ENCODE data around the gene DTNA.
"Not testable (repeated sequence)": the region's sequence is repeated elsewhere in the genome, so short reads cannot be mapped to it uniquely, and the experiment has no call there.

The DTNA gene

DNA sequence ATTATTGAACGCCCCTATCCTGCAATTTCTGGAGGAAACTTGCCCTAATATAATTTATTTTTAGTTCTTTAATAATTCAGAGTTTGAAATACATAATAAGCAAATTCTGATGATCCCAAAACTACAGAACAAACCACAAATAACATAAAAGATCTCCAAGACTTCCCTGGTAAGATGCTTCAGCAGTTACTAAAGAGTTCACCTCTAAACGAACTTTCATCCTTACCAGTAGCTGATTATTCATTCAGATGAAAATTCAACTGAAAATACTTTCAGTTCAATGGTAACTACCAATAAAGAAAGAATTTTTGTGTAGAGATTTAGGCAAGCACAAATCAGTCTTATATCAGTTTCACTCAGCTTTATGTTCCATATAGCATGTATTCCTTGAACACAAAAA is 201.0 kb downstream of the DTNA start:
- no peak for DNase-seq

DNA sequence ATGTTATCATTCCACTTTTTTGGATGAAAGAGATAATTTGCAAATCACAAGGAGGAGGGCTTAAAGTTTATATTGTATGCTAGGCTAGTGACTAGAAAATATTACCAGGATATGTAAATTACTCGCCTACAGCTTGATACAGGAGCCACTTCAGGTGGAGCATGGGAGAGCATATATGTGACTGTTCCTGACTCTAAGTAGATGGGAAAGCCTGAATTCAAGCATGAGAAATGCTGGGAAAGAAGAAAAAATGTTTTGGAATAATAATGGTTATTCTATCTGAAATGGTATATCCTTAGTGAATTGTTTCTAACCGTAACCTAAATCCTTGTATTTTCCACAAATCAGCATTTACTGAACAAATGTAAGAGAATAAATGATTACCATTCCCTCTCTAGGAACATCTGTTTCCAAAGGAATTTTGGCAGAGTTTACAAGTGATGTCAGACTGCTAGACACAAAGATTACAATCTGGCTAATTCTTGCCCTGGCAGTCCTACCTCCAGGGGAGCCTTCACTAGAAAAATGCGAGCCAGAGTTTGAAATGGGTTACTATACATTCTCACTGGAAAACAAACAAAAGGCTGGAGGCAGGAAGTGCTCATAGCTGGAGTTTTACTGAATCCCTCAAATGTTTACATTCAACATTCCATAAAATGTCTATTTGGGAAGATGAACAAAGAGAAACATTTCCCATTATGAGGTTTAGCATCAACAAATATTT is 201.7 kb downstream of the DTNA start:
- no peak for DNase-seq

DNA sequence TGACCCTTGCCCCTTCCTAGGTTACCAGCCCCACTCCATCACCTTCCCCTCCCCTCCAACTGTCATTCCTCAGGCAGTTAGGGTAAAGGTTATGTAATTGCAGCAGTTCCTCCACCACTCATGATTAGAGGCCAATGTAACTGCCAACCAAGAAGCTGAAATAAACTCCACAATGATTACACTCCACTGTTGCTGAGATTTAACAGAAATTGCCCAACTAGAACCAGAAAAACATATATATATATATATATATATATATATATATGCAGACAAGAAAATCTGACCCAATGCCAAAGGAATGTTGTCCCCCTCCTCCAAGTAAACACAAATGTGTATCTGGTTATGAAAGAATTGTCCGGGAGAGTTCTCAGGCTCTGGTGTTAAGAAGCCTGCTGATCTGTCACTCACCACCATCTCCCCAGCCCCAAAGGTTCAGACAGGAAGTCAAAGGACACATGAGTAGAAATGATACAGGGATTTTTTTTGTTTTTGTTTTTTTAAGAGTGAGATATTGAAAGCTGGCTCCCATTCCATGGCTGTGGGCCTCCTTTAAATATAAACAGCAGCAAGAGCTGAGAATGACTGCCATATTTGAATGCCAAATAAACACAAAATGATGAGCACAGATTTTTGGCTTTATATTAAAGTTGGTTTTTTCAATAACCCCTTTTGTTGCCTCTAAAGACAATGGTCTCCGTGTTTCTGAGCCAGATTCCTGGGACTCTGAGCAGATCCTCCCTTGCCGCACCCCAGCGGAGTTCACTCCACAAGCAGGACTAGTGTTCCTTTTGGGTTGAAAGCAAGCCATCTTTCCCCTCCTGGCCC is 204.0 kb downstream of the DTNA start:
- DNase-seq = no peak

DNA sequence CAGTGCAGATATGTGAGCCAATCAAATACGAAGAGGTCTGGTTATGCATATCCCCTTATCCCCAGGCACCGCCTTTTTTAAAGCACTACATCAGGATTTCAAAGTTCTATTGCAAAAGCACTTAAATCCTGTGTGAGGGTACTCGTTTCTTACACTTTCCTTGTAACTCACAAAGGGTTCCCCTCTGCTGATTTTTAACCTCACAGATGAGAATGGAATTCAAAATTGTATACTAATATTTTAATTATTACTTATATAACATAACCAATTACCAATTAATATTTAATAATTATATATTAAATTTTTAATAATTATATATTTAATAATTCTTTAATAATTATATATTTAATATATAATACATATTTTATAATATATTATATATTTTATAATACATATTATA is 204.9 kb downstream of the DTNA start:
- DNase-seq = no peak

DNA sequence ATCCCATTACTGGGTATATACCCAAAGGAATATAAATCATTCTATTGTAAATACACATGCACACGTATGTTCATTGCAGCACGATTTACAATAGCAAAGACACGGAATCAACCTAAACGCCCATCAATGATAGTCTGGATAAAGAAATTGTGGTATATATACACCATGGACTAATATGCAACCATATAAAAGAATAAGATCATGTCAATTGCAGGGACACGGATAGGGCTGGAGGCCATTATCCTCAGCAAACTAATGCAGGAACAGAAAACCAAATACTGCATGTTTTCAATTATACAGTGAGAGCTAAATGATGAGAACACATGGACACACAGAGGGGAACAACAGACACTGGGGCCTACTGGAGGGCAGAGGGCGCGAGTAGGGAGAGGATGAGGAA is 206.4 kb downstream of the DTNA start:
- DNase-seq = not testable (repeated sequence)

DNA sequence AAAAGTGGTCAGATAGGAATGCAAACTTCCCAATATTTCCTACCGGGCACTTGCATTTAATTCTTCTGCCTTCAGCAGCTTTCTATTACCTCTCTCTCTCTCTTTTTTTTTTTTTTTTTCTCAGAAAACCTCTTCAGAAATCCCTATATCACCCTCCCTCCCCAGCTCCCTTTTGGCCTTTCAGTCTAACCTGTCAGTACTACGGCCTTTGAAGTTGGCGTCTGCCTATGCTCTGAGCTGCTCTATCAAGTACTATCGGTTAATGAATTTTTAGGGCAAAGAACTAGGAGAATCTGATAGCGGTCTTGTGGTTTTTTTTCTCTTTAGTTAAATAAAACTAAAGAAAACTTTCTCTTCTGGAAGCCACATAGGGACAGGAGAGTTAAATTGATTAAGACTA is 208.8 kb downstream of the DTNA start:
- no peak for DNase-seq

DNA sequence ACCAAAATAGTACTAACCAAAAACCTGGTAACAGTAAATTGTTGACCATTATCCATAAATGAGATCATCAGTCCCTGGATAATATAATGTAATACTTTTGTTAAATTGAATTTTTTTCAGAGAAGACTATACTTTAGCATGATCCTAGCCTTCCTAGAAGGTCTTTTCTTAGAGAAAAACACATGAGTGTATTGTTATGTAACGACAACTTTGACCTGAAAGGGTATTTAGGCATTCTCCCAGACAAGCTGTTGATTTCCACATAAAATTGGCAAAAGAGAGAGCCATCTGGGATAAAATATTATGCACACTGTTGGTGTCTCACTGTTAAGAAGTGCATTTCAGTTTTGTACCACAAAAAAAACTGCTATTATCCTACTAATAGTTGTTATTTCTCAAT is 211.1 kb downstream of the DTNA start:
- DNase-seq = no peak

DNA sequence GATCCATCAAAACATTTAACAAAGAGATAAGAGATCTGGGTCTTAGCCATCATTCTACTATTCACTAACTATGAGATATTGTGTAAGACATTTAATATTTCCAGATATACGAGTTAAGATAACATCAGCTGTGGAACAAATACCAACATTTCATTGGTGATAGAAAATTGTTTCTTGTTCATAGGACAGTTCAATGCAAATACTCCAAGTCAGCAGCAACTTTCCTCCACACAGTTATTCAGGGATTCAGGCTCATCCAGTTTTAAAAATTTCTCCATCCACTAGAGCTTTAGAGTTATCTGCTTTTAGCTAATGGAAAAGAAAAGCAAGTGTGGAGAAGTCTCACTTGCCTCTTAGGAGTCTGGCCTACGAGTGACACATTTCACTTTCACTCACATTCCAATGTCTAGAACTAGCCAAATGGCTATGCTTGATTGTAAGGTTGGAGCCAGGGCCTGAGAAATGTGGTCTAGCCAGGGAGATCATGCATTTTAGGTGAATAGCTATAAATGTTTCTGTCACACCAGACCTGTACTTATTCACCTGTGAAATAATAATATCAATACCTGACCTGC is 211.8 kb downstream of the DTNA start:
- no peak for DNase-seq

DNA sequence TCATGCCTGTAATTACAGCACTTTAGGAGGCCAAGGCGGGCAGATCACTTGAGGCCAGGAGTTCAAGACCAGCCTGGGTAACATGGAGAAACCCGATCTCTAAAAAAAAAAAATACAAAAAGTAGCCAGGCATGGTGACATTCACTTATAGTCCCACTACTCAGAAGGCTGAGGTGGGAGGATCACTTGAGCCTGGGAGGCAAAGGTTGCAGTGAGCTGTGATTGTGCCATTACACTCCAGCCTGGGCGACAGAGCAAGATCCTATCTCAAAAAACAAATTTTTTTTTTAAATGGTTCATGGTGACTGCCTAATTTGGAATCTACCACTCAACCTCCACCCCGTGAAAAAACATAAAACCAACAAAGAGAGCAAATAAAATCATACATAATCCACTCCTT is 212.5 kb downstream of the DTNA start:
- DNase-seq = not testable (repeated sequence)

DNA sequence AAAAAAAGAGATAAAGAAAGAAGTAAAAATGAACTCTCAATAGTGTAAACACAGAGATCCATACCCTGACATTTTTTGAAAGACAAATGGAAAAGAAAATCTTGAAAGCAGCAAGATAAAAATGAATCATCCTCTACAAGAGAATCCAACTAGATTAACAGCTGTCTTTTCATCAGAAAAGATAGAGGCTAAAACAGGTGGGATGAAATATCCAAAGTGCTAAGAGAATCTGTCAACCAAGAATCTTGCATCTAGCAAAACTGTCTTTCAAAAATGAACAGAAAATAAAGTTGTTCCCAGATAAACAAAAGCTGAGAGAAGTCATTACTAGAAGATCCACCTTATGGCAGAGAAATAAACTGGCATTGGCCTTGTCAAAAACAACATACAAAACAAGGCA is 213.8 kb downstream of the DTNA start:
- no peak for DNase-seq

DNA sequence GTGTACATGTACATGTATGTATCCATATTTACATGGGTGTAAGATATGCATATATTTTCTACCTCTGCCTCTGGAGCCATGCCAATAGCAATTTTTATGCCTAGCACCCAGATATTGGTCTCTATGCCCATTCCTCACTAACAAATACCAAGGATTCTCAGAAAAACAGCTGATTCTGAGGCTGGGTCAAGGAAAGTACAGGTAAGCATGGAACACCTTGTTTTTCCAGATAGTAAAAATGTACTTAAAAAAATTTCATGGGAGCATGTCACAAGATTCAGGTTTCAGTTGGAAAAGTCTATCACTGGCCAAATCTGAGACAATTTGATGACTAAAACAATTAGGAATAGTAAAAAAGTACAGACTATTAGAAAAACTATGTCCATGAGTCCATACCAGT is 216.6 kb downstream of the DTNA start:
- DNase-seq = no peak

DNA sequence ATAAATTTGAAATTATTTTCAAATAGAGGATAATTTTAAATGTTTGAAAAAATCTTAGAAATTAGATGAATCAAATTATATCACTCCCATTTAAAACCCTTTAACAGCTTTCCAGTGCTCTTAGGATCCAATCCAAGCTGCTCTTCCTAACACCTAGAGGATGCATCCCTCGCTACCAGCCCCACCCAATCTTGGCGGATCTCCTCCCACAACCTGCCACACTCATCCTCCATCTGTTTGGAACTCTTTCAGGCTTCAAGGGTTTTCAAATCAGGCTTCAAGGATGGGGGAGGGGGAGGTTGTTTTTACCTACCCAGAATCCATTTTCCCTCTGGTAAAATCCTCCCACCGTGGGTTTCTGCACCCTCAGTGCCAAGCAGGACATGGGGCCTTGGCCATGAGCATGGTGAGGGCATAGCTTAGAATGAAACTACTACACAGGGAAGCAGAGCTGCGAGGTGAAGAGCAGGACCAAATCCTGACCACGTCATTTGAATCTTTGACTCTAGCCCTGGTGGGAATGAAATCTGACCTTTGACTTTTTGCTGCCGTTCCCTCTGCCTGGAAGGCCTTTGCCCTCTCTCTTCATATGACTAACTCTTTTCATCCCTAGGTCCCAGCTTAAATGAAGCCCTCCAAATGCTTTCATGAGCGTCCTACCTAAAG is 218.1 kb downstream of the DTNA start:
- DNase-seq = no peak

DNA sequence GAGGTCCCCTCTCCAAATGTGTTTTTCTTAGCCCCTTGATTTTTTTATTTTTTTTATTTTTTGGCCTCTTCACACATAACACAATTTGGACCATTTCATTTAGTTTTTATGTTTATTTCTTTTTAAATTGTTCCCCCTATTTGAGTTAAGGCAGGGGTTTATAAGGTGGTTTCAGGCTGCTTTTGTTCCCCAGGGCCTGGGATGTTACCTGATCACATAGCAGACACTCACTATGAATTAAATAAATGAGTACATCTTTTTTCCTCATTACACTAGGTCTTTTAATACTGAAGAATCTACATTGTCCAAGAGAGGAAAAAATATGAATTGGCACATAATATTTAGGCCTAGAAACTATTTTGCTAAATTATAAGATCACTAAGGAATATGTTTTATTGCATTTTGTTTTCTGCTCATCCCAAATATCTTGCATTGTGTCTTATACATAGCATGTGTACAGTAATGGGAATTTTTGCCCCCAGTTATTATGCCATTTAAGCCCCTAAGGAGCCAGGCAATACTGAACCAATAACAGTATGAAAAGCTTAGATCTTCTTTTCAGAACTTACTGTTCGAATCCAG is 218.7 kb downstream of the DTNA start:
- no peak for DNase-seq

DNA sequence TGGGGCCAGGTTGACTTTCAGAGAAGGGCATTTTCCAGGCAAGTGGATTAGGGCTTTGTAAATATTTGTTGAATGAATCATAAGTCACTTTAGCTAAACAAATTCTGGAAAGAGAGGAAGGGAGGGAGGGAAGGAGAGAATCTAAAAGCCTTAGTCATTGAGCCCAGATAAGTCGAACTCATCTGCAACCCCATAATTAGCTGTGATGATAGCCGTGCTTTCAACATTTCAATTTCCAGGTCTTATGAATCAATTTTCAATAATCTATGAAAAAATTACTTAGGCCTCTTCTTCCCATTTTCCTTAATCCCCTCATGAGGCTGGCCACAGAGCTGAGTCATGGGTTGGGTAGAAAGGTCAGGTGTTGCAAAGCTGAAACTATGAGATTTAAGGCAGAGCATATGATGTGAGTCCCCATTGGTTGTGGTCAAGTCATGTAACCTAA is 219.3 kb downstream of the DTNA start:
- DNase-seq = no peak

DNA sequence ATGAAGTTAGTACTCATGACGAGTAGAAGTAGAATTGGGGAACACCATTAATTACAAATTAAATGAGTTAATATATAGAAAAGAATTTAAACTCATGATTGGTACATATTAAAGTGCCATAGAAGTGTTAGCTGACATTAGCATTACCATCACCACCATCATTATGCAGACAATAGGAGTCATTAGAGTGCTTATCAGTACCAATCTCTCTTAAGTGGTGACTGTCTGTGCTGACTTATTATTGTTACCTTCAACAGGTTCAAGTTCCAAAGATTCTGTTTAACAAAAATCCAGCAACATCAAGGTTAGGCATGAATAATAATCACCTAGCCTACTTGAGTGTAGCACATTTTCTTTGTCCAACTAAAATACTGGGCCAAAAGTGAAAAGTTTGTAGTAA is 222.3 kb downstream of the DTNA start:
- no peak for DNase-seq

DNA sequence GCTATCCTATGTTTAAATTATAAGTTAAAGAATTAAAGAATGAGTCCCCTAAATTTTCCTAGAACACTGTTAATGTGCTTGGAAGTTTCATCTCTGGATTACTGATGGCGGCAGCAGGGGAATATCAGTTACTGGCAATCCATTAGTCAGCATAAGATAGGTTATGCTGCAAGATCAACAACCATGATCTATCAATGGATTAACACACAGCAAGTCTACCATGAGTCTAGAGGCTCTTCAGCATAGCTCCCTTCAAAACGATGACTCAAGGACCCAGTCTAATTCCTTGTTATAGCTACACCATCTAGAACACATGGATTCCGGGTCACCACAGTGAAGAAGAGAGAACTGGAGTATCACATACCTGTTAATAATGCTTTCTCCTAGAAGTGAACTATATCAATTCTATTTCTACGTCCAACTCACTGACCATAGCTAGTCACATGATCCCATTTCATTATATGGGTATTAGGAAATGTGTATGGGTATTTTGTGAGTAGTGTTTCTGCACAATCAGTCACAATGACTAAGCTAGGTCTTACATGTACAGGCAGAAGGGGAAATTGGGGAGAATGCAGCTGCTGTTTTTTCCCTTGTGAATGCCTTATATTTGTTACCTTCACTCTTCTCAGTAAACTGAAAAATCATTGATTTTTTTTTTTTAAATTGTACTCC is 222.8 kb downstream of the DTNA start:
- DNase-seq = no peak

DNA sequence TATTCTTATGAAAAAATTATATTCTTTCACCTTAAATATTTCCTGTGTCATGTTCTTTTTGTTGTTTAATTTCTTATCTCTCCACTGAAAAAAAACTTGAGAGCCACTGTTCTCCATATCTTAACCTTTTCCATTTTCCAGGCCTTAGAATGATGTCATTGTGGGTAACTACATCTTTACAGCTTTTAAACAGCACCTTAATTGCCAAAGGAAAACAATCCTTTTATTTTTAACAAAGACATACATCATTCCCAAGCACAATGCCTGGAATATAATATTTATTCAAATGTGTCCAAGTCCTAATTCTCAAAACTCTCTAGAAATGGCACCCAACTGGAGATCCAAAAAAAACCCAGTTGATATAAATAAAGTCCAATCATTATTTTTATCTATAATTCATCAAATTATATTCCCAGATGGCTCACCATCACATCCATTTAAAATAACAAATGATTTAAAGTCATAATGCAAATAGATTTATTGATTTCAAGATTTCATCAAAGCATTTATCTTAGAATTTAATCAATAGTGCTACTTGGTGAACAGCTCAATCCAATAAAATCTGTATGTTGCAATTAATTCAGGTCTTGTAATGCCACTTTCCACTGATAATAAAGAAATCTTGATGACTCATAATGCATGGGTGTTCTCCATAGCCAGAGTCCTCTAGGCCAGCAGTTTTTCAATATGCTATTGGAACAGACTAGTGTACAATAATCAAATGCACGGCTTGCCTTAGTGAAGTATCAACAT is 224.0 kb downstream of the DTNA start:
- DNase-seq = no peak

DNA sequence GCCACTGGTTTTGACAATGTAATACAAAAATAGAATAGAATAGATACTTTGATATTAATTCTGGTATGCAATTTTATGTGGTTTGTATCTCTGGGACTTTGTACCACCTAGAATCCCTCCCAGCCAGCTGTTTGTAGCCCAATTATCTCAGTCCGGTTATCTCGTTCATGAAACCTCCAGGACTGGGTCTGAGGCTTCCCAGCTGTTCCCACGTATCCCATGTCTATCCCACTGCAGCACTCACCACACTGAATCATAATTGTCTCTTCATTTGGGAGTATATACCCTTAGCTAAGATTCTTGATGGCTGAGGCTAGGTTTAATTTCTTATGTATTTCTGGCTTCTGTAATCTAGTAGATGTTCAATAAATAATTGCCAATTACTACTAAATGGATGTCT is 226.7 kb downstream of the DTNA start:
- no peak for DNase-seq

DNA sequence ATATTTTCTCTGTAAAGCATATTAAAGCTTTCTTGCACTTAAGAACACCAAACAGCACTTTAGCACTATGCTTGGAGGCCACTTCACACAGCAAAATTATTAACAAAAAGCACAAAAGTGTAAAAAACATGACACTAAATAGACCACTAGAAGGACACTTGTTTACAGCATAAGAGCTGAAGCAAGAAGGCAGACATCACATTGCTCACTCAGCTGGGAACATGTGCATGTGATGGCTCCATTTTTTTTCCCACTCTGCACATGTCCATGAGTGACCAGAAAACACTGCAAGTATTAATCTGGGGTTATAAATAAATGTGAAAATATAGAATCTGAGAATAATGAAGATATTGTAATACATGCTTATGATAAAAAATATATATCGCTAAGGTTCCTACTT is 228.0 kb downstream of the DTNA start:
- DNase-seq = no peak
